DMS53 (cell line): Measurements from ENCODE around the gene MAP1A.

ENCODE experiments used
- DNase-seq: peaks from one replicate; lab custom pipeline; 2025; lab: John Stamatoyannopoulos, UW

Gene MAP1A

DNA sequence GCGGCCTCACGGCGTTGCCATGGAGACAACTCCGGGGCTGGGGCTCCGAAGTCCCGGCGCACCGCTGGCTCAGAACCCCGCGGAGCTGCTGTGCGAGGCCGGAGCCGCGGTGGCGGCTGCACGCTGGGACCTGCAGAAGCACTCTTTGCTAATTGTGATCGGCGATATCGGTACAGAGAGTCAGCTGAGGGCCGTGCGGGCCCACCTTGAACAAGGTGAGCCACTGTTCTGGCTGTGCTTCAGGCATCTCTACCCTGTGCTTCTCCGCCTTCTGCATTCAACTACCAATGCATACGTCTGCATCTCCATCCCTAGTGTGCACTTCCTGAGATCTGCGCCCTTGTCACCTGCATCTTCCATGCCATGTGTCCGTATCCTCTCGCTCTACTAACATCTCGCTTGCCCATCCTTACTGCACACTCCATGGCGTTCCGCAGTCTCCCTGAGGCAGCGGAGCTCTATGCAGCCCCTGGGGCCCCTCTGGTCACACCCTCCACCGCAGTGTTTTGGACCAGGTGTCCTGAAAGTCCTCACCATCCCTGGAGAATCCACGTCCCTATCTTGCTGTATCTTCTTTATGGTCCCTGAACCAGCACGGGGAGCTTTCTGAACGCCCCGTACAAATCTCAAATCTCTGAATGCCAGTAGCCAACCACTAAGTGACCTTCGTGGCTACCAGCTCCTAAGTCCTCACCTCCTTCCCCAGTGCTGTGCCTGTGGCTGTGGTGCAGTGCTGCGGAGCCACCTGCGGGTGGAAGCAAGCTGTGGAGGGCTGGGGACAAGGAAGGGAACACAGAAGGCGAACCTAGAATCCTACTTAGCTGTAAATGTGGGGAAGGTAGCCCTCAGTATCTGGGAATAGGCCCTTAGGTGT, 6.2 kb upstream of the MAP1A start:
- DNase-seq, result peak; percentile 78

DNA sequence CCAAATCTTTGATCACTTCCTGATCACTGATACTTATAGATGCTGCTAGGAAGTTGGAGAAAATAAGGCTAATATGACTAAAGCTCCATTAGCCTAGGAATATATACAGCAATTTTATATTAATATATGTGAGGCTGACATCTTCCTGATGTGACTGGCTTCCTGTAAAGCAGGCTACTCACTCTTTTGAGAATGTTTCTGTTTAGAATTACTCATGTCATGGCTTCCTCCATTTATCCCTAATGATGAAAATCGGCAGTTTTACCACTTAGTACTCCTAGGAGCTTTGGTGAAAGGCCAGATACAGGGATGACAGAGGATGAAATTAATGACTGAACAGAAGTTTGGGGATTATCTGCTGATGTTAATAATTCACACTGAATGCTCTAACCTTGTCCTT, 3.9 kb upstream of the MAP1A start:
- no peak for DNase-seq

DNA sequence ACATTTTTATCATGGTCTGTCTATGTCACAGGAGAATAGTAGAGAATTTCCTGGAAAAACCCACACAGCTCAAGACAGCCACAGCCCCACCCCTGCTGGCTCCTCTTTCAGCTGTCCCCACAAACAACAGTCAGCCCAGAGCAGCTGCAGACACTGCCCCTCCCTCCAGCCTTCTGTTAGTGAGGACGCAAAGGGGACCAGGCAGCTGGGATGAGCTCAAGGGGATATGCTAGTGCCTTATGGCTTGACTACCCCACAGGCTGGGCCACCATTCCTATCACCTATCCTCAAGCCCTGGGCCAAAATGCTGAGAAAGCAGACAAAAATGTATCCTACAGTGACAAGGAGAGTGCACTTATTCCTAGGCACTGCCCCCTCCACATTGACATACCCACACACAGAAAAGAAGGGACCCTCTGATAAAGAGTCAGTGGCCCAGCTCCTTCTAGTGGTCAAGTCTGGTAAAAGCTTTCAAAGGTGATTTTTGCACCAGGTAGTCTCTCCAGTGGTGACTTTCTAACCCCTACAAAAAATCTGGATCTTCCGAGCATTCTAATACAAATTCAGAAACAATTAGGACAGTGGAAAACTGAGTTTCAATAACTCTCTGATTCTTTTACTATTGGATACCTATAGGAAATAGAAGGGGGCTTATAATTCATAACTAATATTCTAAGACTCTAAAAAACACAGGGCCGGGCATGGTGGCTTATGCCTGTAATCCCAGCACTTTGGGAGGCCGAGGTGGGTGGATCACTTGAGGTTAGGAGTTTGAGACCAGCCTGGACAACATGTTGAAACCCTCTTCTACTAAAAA, 3.0 kb upstream of the MAP1A start:
- DNase-seq, result peak; percentile 64

DNA sequence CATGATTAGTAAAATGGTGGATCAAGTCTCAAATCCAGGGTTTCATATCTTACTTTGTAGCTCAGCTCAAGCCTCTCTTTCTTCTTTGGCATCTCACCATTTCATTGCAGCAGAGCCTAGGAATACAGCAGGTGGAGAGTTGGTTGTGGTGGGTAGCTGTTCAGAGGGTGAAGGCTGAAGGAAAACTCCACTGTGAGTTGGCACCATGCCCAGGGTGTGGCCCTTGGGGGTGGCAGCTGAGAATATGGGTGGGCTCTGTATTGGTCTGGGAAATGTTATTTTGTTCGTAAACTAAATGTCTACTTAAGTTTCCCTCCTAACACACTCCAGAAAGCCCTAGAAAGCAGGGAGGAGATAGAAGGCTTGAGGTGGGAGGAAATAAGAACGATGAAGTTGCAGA, 1.7 kb upstream of the MAP1A start:
- no peak for DNase-seq

DNA sequence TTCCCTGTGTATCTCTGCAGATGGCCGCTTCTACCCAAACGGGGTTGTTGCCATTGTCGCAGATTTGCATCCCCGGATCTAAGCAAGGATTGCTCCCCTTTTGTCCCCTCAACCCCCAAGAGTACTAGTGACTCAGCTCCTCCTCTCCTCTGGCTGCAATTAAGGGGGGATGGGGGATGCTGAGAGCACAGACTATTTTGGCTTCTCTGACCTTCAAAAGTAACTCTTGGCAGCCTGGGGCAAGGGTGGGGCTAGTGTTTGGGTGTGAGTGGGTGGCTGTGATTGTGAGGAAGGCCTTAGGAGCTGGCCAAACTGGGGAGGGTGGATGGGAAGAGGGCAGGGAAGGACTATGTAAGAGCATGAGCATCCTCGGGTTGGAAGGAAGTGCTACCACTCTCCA, 1.2 kb upstream of the MAP1A start:
- no peak for DNase-seq

DNA sequence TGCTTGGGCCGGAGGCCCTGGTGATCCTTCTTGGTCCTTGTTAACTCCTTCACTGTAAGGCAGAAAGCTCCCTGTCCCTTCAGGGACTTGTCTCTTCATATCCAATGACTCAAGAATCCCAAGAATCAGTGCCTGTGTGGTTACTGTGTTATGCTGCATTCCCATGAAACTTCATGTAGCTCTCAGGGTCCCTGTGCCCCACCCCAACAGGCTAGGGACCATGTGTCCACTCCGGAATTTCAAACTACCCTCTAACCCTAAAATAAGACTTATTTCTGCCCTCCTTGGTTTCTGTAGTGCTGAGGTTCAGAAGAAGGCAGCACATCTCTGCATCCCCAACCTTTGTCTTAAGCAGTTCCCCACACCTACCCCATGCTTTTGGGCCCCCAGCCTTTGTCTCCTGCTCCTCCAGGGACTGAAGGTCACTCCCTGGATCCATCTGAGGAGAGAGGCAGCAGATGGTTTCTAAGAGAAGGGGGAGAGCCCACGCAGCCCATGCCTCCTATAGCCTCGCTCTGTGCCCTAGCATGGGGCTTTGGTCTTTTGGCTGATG, 531 bp upstream of the MAP1A start:
- no peak for DNase-seq

DNA sequence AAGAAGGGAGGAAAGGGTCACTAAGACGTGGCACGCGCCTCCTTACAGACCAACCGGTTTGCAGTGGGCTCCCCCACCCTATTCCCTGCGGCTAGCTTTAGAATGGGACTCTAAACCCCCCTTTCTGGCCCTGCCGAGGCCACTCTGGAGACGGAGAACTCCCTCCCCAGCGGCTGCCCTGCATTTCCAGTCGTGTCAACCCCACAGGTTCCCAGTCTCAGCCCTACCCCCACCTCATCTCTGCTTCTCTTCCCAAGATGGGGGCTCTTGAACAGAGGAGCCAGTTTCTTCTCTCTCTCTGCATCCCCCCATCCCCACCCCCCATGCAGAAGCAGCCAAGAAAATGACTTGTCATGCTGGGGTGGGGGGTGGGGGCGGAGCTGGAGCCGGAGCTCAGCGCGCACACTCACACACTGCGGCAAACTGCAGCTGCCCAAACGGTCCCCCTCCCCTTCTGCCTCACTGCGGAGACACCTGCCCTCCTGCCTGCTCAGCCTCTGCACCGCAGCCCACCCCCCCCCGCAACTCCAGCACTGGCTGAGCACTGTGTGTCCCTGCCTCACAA, 871 bp downstream of the MAP1A start:
- peak; percentile 61 for DNase-seq

DNA sequence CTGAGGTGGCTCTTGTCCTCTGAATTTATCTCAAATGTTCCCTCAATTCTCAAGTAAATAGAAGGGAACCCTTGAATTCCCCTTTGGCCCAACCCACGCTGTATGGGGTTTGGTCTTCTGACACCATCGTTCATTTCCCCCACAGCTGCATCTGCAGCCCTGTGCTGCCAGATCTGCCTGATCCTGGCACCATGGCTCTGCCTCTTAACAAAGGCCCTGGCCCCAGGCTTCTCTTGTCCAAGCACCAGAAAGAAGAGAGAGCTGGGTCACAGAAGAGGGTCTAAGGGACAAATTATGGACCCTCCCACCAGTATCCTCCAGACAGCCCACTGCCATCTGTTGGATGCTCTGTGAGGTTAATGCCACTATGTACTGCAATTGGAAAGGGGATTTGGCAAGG, 1.8 kb downstream of the MAP1A start:
- DNase-seq, result no peak

DNA sequence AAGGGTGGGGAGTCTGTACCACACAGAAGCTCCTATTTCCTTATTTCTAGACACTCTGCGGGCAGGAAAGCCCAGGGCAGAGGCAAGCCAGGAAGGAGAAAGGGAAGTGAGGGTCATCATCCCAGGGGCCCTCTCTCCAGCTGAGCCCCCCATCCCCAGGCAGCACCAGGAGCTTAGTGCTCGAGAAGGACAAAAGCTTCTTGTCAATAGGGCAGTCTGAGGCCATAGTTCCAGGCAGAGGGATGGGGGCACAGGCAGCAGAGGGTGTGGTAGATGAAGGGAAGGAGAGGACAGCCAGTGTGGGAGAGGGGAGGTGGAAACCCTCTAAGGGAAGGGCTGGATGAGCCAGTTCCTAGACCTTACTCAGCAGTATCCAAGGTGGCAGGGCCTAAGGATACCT, 2.7 kb downstream of the MAP1A start:
- no peak for DNase-seq

DNA sequence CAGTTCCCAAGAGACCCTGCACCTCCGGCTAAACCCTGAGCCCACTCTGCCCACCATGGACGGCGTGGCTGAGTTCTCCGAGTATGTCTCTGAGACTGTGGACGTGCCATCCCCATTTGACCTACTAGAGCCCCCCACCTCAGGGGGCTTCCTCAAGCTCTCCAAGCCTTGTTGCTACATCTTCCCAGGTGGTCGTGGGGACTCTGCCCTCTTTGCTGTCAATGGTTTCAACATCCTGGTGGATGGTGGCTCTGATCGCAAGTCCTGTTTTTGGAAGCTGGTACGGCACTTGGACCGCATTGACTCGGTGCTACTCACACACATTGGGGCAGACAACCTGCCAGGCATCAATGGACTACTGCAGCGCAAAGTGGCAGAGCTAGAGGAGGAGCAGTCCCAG, 4.0 kb downstream of the MAP1A start:
- DNase-seq, result no peak

DNA sequence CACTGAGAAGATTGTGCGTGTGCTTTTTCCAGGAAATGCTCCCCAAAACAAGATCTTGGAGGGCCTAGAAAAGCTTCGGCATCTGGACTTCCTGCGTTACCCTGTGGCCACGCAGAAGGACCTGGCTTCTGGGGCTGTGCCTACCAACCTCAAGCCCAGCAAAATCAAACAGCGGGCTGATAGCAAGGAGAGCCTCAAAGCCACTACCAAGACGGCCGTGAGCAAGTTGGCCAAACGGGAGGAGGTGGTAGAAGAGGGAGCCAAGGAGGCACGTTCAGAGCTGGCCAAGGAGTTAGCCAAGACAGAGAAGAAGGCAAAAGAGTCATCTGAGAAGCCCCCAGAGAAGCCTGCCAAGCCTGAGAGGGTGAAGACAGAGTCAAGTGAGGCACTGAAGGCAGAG, 4.8 kb downstream of the MAP1A start:
- DNase-seq, result no peak

DNA sequence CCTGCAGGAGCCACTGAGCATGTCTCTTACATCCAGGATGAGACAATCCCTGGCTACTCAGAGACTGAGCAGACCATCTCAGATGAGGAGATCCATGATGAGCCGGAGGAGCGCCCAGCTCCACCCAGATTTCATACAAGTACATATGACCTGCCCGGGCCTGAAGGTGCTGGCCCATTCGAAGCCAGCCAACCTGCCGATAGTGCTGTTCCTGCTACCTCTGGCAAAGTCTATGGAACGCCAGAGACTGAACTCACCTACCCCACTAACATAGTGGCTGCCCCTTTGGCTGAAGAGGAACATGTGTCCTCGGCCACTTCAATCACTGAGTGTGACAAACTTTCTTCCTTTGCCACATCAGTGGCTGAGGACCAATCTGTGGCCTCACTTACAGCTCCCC, 6.2 kb downstream of the MAP1A start:
- DNase-seq, result no peak

DNA sequence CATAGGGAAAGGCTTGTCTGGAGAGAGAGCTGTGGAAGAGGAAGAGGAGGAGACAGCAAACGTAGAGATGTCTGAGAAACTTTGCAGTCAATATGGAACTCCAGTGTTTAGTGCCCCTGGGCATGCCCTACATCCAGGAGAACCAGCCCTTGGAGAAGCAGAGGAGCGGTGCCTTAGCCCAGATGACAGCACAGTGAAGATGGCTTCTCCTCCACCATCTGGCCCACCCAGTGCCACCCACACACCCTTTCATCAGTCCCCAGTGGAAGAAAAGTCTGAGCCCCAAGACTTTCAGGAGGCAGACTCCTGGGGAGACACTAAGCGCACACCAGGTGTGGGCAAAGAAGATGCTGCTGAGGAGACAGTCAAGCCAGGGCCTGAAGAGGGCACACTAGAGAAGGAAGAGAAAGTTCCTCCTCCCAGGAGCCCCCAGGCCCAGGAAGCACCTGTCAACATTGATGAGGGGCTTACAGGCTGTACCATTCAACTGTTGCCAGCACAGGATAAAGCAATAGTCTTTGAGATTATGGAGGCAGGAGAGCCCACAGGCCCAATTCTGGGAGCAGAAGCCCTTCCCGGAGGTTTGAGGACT, 6.9 kb downstream of the MAP1A start:
- no peak for DNase-seq

DNA sequence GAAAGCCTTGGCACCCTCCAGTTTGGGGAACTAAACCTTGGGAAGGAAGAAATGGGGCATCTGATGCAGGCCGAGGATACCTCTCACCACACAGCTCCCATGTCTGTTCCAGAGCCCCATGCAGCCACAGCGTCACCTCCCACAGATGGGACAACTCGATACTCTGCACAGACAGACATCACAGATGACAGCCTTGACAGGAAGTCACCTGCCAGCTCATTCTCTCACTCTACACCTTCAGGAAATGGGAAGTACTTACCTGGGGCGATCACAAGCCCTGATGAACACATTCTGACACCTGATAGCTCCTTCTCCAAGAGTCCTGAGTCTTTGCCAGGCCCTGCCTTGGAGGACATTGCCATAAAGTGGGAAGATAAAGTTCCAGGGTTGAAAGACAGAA, 7.7 kb downstream of the MAP1A start:
- DNase-seq, result peak; percentile 58

DNA sequence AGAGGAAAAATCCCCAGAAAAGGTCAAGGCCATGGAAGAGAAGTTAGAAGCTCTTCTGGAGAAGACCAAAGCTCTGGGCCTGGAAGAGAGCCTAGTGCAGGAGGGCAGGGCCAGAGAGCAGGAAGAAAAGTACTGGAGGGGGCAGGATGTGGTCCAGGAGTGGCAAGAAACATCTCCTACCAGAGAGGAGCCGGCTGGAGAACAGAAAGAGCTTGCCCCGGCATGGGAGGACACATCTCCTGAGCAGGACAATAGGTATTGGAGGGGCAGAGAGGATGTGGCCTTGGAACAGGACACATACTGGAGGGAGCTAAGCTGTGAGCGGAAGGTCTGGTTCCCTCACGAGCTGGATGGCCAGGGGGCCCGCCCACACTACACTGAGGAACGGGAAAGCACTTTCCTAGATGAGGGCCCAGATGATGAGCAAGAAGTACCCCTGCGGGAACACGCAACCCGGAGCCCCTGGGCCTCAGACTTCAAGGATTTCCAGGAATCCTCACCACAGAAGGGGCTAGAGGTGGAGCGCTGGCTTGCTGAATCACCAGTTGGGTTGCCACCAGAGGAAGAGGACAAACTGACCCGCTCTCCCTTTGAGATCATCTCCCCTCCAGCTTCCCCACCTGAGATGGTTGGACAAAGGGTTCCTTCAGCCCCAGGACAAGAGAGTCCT, 9.0 kb downstream of the MAP1A start:
- DNase-seq, result no peak

DNA sequence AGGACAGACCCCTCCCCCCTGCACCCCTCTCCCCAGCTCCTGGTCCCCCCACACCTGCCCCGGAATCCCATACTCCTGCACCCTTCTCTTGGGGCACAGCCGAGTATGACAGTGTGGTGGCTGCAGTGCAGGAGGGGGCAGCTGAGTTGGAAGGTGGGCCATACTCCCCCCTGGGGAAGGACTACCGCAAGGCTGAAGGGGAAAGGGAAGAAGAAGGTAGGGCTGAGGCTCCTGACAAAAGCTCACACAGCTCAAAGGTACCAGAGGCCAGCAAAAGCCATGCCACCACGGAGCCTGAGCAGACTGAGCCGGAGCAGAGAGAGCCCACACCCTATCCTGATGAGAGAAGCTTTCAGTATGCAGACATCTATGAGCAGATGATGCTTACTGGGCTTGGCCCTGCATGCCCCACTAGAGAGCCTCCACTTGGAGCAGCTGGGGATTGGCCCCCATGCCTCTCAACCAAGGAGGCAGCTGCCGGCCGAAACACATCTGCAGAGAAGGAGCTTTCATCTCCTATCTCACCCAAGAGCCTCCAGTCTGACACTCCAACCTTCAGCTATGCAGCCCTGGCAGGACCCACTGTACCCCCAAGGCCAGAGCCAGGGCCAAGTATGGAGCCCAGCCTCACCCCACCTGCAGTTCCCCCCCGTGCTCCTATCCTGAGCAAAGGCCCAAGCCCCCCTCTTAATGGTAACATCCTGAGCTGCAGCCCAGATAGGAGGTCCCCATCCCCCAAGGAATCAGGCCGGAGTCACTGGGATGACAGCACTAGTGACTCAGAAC, 9.8 kb downstream of the MAP1A start:
- DNase-seq, result no peak

DNA sequence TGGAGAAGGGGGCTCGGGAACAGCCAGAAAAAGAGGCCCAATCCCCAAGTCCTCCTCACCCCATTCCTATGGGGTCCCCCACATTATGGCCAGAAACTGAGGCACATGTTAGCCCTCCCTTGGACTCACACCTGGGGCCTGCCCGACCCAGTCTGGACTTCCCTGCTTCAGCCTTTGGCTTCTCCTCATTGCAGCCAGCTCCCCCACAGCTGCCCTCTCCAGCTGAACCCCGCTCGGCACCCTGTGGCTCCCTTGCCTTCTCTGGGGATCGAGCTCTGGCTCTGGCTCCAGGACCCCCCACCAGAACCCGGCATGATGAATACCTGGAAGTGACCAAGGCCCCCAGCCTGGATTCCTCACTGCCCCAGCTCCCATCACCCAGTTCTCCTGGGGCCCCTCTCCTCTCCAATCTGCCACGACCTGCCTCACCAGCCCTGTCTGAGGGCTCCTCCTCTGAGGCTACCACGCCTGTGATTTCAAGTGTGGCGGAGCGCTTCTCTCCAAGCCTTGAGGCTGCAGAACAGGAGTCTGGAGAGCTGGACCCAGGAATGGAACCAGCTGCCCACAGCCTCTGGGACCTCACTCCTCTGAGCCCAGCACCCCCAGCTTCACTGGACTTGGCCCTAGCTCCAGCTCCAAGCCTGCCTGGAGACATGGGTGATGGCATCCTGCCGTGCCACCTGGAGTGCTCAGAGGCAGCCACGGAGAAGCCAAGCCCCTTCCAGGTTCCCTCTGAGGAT, 10.6 kb downstream of the MAP1A start:
- no peak for DNase-seq

DNA sequence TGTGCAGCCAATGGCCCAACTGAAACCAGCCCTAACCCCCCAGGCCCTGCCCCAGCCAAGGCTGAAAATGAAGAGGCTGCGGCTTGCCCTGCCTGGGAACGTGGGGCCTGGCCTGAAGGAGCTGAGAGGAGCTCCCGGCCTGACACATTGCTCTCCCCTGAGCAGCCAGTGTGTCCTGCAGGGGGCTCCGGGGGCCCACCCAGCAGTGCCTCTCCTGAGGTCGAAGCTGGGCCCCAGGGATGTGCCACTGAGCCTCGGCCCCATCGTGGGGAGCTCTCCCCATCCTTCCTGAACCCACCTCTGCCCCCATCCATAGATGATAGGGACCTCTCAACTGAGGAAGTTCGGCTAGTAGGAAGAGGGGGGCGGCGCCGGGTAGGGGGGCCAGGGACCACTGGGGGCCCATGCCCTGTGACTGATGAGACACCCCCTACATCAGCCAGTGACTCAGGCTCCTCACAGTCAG, 11.2 kb downstream of the MAP1A start:
- DNase-seq, result no peak

DNA sequence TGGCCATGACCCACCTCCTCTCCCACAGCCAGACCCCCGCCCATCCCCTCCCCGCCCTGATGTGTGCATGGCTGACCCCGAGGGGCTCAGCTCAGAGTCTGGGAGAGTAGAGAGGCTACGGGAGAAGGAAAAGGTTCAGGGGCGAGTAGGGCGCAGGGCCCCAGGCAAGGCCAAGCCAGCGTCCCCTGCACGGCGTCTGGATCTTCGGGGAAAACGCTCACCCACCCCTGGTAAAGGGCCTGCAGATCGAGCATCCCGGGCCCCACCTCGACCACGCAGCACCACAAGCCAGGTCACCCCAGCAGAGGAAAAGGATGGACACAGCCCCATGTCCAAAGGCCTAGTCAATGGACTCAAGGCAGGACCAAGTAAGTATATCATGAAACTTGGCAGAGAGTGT, 11.7 kb downstream of the MAP1A start:
- no peak for DNase-seq
